Heart left ventricle (tissue), 13 donors: ENCODE data around the gene TEDC2.

Experiments
- POLR2A ChIP-seq, 2 donors: fragments of 450-650 bp; IDR thresholded peaks; one replicate each; pipeline ENCODE4 v1.6.1; 2017; ENCODE audit warnings: antibody characterized with exemption in 2 of 2, mild to moderate bottlenecking in 2 of 2, moderate library complexity in 2 of 2
- TF ChIP-seq, protein P1 (sequence below), 12 donors: fragments of 200-600 bp; sonication (generic) in 4 of 12; IDR thresholded peaks; one replicate each; pipeline versions ENCODE4 v1.5.0 to v1.8.0; 2018 to 2022; ENCODE audit warnings: antibody characterized with exemption in 12 of 12, mild to moderate bottlenecking in 5 of 12
- donor health status: ischemic (EF 13 %, LVEDD 7.1; RV severe dilation, severe dysfunction).
- donor health status: DM: no; HTN: yes; CAD: no.
- donor health status: DM: no; HTN: no; CAD: no.
- donor health status: ischemic (EF 25% LVEDD 6.9; RV normal size, moderate dysfunction).
- donor health status: ischemic (EF 25% LVEDD 5.7; RV mildly dilated, moderate dysfunction).
- donor health status: ischemic (EF 35%, LVEDD 5.7; RV mildly dilated, moderate dysfunction).
- donor health status: nonischemic (EF 11% LVEDD 7.7; RV severe dilation, severe dysfunction).
- donor health status: DM: yes; HTN: yes; CAD: no.
- donor health status: PGD.
- donor health status: ischemic (EF 29% LVEDD 5.4; RV normal size, mild dysfunction).
- donor health status: nonischemic (EF 23%, LVEDD 6.1; RV moderate dilation, normal function).

DNA sequence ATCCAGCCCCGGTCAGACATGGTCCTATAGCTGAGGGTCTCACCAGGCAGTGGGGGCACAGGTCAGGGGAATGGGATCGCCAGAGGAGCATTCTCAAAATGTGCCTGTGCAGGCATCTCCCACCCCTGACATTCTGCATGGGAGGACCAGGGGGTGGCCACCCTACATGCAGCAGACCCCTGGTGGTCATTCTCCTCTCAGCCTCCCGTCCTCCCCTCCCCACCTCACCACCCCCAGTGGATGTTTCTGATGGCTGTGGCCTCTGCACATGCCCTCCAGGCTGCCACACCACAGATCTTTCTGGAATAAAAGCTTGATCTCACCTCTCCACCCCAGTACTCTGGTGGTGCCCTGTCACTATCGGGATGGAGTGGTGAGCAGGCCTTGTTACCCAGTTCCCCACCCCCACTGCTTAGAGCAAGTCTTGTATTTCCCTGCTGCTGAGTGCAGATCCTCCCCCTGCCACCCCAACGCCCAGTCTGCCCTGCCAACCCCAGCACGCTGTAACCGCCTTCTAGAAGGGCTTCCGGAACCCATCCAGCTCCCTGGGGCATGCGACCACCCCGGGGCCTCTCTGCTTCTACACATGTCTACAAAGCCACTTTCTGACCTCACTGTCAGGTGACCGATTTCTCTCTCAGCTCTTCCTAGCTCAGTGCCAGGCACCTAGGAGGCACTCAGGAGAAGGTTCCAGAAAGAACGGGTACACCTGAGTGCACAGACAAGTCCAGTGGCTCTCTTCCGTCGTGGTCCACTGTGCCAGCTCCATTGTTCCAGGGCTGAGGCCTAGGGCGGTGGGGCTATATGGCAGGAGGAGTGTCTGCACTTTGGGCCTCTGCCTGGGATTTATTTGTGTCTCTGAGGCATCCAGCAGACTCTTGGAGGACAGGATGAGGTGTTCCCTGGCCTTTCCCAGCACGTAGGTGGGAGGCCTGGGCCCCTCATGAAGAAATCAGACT lies 24.3 kb downstream of the TEDC2 start:
- TF ChIP-seq, protein P1, sequence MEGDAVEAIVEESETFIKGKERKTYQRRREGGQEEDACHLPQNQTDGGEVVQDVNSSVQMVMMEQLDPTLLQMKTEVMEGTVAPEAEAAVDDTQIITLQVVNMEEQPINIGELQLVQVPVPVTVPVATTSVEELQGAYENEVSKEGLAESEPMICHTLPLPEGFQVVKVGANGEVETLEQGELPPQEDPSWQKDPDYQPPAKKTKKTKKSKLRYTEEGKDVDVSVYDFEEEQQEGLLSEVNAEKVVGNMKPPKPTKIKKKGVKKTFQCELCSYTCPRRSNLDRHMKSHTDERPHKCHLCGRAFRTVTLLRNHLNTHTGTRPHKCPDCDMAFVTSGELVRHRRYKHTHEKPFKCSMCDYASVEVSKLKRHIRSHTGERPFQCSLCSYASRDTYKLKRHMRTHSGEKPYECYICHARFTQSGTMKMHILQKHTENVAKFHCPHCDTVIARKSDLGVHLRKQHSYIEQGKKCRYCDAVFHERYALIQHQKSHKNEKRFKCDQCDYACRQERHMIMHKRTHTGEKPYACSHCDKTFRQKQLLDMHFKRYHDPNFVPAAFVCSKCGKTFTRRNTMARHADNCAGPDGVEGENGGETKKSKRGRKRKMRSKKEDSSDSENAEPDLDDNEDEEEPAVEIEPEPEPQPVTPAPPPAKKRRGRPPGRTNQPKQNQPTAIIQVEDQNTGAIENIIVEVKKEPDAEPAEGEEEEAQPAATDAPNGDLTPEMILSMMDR (IDR thresholded peaks at IDR 0.05): no peak
- TF ChIP-seq POLR2A (IDR thresholded peaks at IDR 0.05): no peak
